Keratinocyte (primary cell): ENCODE results near the gene CIBAR2. TPM values are rescaled to one million over a fixed set of nuclear protein-coding genes. Genes with fewer than 3 reads are reported as not detected.
"Not testable (repeated sequence)": the region's sequence is repeated elsewhere in the genome, so short reads cannot be mapped to it uniquely, and the experiment has no call there.

Experiments
- DNase-seq: peaks from one replicate; pipeline ENCODE4 v3.0.0-alpha.2; 2011; ENCODE audit warnings: low read depth, missing footprints, low spot score
- FAIRE-seq: peaks from 2 replicates; lab custom pipeline; 2011; peaks lifted over from hg19 to GRCh38; lab: Jason Lieb, UNC
- H2AFZ ChIP-seq: 2 replicates; pipeline ENCODE4 v1.6.0; 2012; ENCODE audit warnings: low read length, control low read depth, inconsistent platforms; ENCODE audit not compliant: control insufficient read depth
- H3K27ac ChIP-seq: 2 replicates; pipeline ENCODE4 v1.5.1; 2011; ENCODE audit warnings: low read length; ENCODE audit not compliant: control insufficient read depth, insufficient read depth
- H3K27me3 ChIP-seq: 3 replicates; pipeline ENCODE4 v1.6.0; 2011; ENCODE audit warnings: low read length; ENCODE audit not compliant: control insufficient read depth, insufficient read depth; ENCODE audit errors: extremely low read depth
- H3K36me3 ChIP-seq, 2 experiments: 2 replicates in 1 of 2; 3 replicates in 1 of 2; pipeline ENCODE4 v1.5.1; 2011; ENCODE audit warnings: low read length in 2 of 2, mild to moderate bottlenecking in 1 of 2; ENCODE audit not compliant: control insufficient read depth in 2 of 2, insufficient read depth in 2 of 2; ENCODE audit errors: extremely low read depth in 1 of 2
- H3K4me1 ChIP-seq: 3 replicates; pipeline ENCODE4 v1.5.1; 2011; ENCODE audit warnings: low read length; ENCODE audit not compliant: control insufficient read depth, insufficient read depth; ENCODE audit errors: extremely low read depth
- H3K4me2 ChIP-seq: 3 replicates; pipeline ENCODE4 v1.6.0; 2011; ENCODE audit warnings: low read depth, low read length; ENCODE audit not compliant: control insufficient read depth, insufficient read depth; ENCODE audit errors: extremely low read depth
- H3K4me3 ChIP-seq, 3 experiments: fragments of 200-600 bp in 1 of 3; sonication (generic) in 1 of 3; 2 replicates in 2 of 3; 3 replicates in 1 of 3; pipeline ENCODE4 v1.5.1; 2011 to 2016; ENCODE audit warnings: low read length in 3 of 3, mild to moderate bottlenecking in 3 of 3, control low read depth in 2 of 3, inconsistent platforms in 1 of 3, low read depth in 1 of 3, mixed read lengths in 1 of 3, mixed run types in 1 of 3, moderate library complexity in 1 of 3; ENCODE audit not compliant: control insufficient read depth in 2 of 3, insufficient read depth in 2 of 3; ENCODE audit errors: extremely low read depth in 1 of 3
- H3K79me2 ChIP-seq: 2 replicates; pipeline ENCODE4 v1.6.0; 2012; ENCODE audit warnings: low read length; ENCODE audit not compliant: control insufficient read depth, insufficient read depth
- H3K9ac ChIP-seq: 3 replicates; pipeline ENCODE4 v1.6.0; 2011; ENCODE audit warnings: low read length; ENCODE audit not compliant: control insufficient read depth, insufficient read depth; ENCODE audit errors: extremely low read depth
- H3K9me1 ChIP-seq: 3 replicates; pipeline ENCODE4 v1.6.0; 2011; ENCODE audit warnings: low read length; ENCODE audit not compliant: control insufficient read depth, insufficient read depth; ENCODE audit errors: extremely low read depth
- H3K9me3 ChIP-seq: 2 replicates; pipeline ENCODE4 v1.5.1; 2012; ENCODE audit warnings: low read depth, low read length; ENCODE audit not compliant: control insufficient read depth
- H4K20me1 ChIP-seq: 3 replicates; pipeline ENCODE4 v1.6.0; 2011; ENCODE audit warnings: low read length; ENCODE audit not compliant: control insufficient read depth, insufficient read depth; ENCODE audit errors: extremely low read depth
- CTCF ChIP-seq, 3 experiments: IDR thresholded peaks in 1 of 3; conservative IDR thresholded peaks in 1 of 3; optimal IDR thresholded peaks in 1 of 3; 2 replicates in 2 of 3; 3 replicates in 1 of 3; pipeline versions ENCODE3 to v1.5.1; 2011; ENCODE audit warnings: low read length in 3 of 3, mild to moderate bottlenecking in 3 of 3, moderate library complexity in 2 of 3, control low read depth in 1 of 3, inconsistent platforms in 1 of 3; ENCODE audit not compliant: insufficient read depth in 2 of 3; ENCODE audit errors: extremely low read depth in 1 of 3
- EZH2 ChIP-seq: IDR thresholded peaks from one replicate; pipeline ENCODE4 v1.6.1; 2012; ENCODE audit warnings: inconsistent platforms, mild to moderate bottlenecking, low read length, moderate library complexity
- dilution Hi-C: fragments of 300-500 bp; cut with MboI; formaldehyde crosslinking; loops from one replicate; pipeline ENCODE4 v1.7.0; 2020; ENCODE audit warnings: low sequenced_read_pairs; ENCODE audit not compliant: extremely low pct_ligation_motif_present
- polyA plus RNA-seq, 5 experiments: library from polyadenylated mRNA; depleted of rRNA in 3 of 5; stranded (reverse) in 3 of 5; stranded (forward) in 1 of 5; unstranded in 1 of 5; fragments of >200 nt; gene quantifications; 1 replicate in 1 of 5; 2 replicates in 3 of 5; 3 replicates in 1 of 5; pipeline versions ENCODE4 v1.2.1 to v1.2.3, GENCODE V29; 2011 to 2012; ENCODE audit warnings: missing spikeins in 2 of 5, low read depth in 1 of 5, low replicate concordance in 1 of 5

CIBAR2 gene
- polyA plus RNA-seq, 1 donor (not counting 4 experiments of a cell fraction or from before 2014, with no cell fraction given), result not detected

GRCh38 chr16:85055493-85056210, 56.6 kb downstream of the CIBAR2 start:
- dilution Hi-C loops, result no loop called here
- Histone ChIP-seq H4K20me1 (no peaks in the 10 kb centered on the region), H3K36me3 (no peaks in the 10 kb centered on the region), H3K4me2 (peak overlapping the region; percentile 64), H2AFZ (peak overlapping the region; percentile 49), H3K27me3 (no peaks in the 10 kb centered on the region), H3K79me2 (no peaks in the 10 kb centered on the region), H3K9me3 (no peaks in the 10 kb centered on the region), H3K27ac (no peak overlapping the region), H3K4me1 (peaks cover 6% of the 10 kb centered on the region), H3K9ac (no peak overlapping the region), H3K9me1 (no peaks in the 10 kb centered on the region), H3K4me3 (peak overlapping the region in 1 of 3 experiments; percentile 14)
- FAIRE-seq (no peak), DNase-seq (no peak)
- TF ChIP-seq CTCF (optimal IDR thresholded peaks at IDR 0.05 in 1 of 3, IDR thresholded peaks at IDR 0.05 in 1 of 3, conservative IDR thresholded peaks at IDR 0.05 in 1 of 3; ENCODE audit: extremely low read depth in 1 of 3, insufficient read depth in 2 of 3, low read length in 3 of 3), result no peak
- no peak for TF ChIP-seq EZH2

- Histone ChIP-seq H3K4me3 (peak overlapping the region in 1 of 3 experiments; percentile 14), H3K9ac (no peak overlapping the region), H4K20me1 (no peaks in the 10 kb centered on the region), H2AFZ (no peak overlapping the region), H3K4me2 (peak overlapping the region; percentile 64), H3K4me1 (peaks cover 6% of the 10 kb centered on the region), H3K27me3 (no peaks in the 10 kb centered on the region), H3K9me1 (no peaks in the 10 kb centered on the region), H3K9me3 (no peaks in the 10 kb centered on the region), H3K79me2 (no peaks in the 10 kb centered on the region), H3K36me3 (no peaks in the 10 kb centered on the region), H3K27ac (no peak overlapping the region)
- dilution Hi-C loops, result no loop called here
- FAIRE-seq (no peak), DNase-seq (no peak)
- TF ChIP-seq EZH2, result no peak
- no peak for TF ChIP-seq CTCF (optimal IDR thresholded peaks at IDR 0.05 in 1 of 3, IDR thresholded peaks at IDR 0.05 in 1 of 3, conservative IDR thresholded peaks at IDR 0.05 in 1 of 3; ENCODE audit: extremely low read depth in 1 of 3, insufficient read depth in 2 of 3, low read length in 3 of 3)
Observed at GRCh38 chr16:85054948-85055492, 57.3 kb downstream of the CIBAR2 start.

- H3K4me3 ChIP-seq, H3K27me3 ChIP-seq, H2AFZ ChIP-seq, dilution Hi-C loops, H3K9ac ChIP-seq, H3K9me3 ChIP-seq, DNase-seq, H3K36me3 ChIP-seq, H3K9me1 ChIP-seq, H4K20me1 ChIP-seq, H3K79me2 ChIP-seq, H3K27ac ChIP-seq, FAIRE-seq, H3K4me1 ChIP-seq, H3K4me2 ChIP-seq: not testable (repeated sequence)
Observed at GRCh38 chr16:85054321-85054720, 58.0 kb downstream of the CIBAR2 start.
